Measurements from ENCODE around the gene CENPP.

The CENPP gene

GRCh38 chr9:92325269-92325990, at the start of gene CENPP, which contains the start of gene NOL8:
Gene CENPP, plus strand, starts transcription at chr9:92325953.
Gene NOL8, minus strand, starts transcription at chr9:92325350. Its CDS starts 1,189 bp downstream, at chr9:92324161.
- no peak for TF ChIP-seq GATA3 (IDR thresholded peaks at IDR 0.05; ENCODE audit: low read depth, low read length)
- TF ChIP-seq GATA2 (IDR thresholded peaks at IDR 0.05; ENCODE audit: low read depth, low read length), result no peak

GRCh38 chr9:92276331-92277032, 49.3 kb upstream of the CENPP start:
- TF ChIP-seq GATA2 (IDR thresholded peaks at IDR 0.05; ENCODE audit: low read depth, low read length), result no peak
- TF ChIP-seq GATA3 (IDR thresholded peaks at IDR 0.05; ENCODE audit: low read depth, low read length), result no peak

GRCh38 chr9:92278110-92278509, 47.6 kb upstream of the CENPP start:
- TF ChIP-seq GATA3 (IDR thresholded peaks at IDR 0.05; ENCODE audit: low read depth, low read length) (no peak), GATA2 (IDR thresholded peaks at IDR 0.05; ENCODE audit: low read depth, low read length) (no peak)

GRCh38 chr9:92279302-92279701, 46.5 kb upstream of the CENPP start:
- TF ChIP-seq GATA2 (IDR thresholded peaks at IDR 0.05; ENCODE audit: low read depth, low read length) (no peak), GATA3 (IDR thresholded peaks at IDR 0.05; ENCODE audit: low read depth, low read length) (no peak)

GRCh38 chr9:92289708-92290390, 35.9 kb upstream of the CENPP start:
- no peak for TF ChIP-seq GATA3 (IDR thresholded peaks at IDR 0.05; ENCODE audit: low read depth, low read length)
- no peak for TF ChIP-seq GATA2 (IDR thresholded peaks at IDR 0.05; ENCODE audit: low read depth, low read length)

DNA sequence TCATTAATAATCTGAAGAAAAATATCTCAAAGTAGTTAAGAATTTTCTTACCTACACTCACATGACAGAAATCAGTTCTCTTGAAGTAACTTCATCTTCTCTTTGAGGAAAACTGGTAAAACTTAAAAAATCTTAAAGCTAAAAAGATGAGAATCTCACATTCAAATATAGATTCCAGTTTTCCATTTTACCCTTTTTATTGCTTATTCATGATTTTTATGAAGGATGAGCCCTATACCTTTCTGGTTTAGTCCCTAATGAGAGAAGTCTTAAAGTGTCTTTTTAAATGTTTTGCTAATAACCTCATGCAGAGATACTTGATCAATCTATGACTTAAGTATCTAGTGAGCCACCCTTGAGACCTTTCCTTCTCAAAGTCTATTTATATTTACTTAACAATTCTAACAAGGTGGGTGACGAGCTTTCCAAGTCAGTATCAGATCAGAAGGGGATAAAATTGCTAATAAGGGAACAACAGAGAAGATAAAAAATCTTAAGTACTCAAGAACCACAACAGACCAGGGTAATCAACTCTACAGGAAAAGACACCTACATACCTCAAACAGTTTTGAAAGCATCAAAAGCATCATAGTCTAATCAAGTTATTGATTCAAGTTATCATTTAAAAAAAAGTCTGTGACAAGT, 34.8 kb upstream of the CENPP start:
- TF ChIP-seq GATA3 (IDR thresholded peaks at IDR 0.05; ENCODE audit: low read depth, low read length) (no peak), GATA2 (IDR thresholded peaks at IDR 0.05; ENCODE audit: low read depth, low read length) (no peak)

DNA sequence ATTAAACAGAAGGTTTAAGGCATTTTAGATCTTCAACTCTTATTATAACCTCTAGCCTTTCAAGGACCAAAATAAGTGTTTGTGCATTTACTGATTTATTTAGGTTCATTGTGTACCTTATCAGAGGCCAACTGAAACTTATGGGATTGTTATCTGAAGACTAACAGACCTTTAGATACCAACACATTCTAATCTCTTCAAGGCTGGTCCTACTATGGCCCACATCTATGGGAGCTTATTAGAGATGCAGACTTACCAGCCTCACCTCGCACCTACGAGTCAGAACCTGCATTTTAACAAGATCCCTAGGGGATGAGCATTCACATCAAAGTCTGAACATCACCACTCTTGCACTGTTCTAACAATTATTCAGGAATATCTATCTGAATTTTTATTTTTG, 34.2 kb upstream of the CENPP start:
- TF ChIP-seq GATA2 (IDR thresholded peaks at IDR 0.05; ENCODE audit: low read depth, low read length) (no peak), GATA3 (IDR thresholded peaks at IDR 0.05; ENCODE audit: low read depth, low read length) (no peak)

GRCh38 chr9:92292338-92293074, 33.2 kb upstream of the CENPP start:
- TF ChIP-seq GATA3 (IDR thresholded peaks at IDR 0.05; ENCODE audit: low read depth, low read length) (no peak), GATA2 (IDR thresholded peaks at IDR 0.05; ENCODE audit: low read depth, low read length) (no peak)

- TF ChIP-seq GATA2 (IDR thresholded peaks at IDR 0.05; ENCODE audit: low read depth, low read length) (no peak), GATA3 (IDR thresholded peaks at IDR 0.05; ENCODE audit: low read depth, low read length) (no peak)
Measured at GRCh38 chr9:92293075-92293354, 32.7 kb upstream of the CENPP start.

GRCh38 chr9:92293452-92294296, 32.1 kb upstream of the CENPP start, which contains the start of gene IARS1:
Gene IARS1, minus strand, starts transcription at chr9:92293697. Its CDS starts 4,278 bp downstream, at chr9:92289419.
- TF ChIP-seq GATA2 (IDR thresholded peaks at IDR 0.05; ENCODE audit: low read depth, low read length) (no peak), GATA3 (IDR thresholded peaks at IDR 0.05; ENCODE audit: low read depth, low read length) (no peak)

- no peak for TF ChIP-seq GATA3 (IDR thresholded peaks at IDR 0.05; ENCODE audit: low read depth, low read length)
- TF ChIP-seq GATA2 (IDR thresholded peaks at IDR 0.05; ENCODE audit: low read depth, low read length), result no peak
Measured at GRCh38 chr9:92294297-92294676, 31.5 kb upstream of the CENPP start.

- TF ChIP-seq GATA2 (IDR thresholded peaks at IDR 0.05; ENCODE audit: low read depth, low read length) (no peak), GATA3 (IDR thresholded peaks at IDR 0.05; ENCODE audit: low read depth, low read length) (no peak)
Measured at GRCh38 chr9:92295240-92295790, 30.4 kb upstream of the CENPP start.

Measured in SH-SY5Y (cell line).